HFFc6 (cell line): Measurements from ENCODE around the gene TGM2. TPM values are rescaled to one million over a fixed set of nuclear protein-coding genes. Genes with fewer than 3 reads are reported as not detected.

Experiments used
- DNase-seq: peaks from one replicate; pipeline ENCODE4 v3.0.0-alpha.2; 2018
- H3K27ac Mint-ChIP-seq: 2 replicates; pipeline ENCODE4 v1.8.0; 2020; ENCODE audit warnings: mild to moderate bottlenecking, mixed read lengths
- H3K27me3 Mint-ChIP-seq: 2 replicates; pipeline ENCODE4 v1.8.0; 2021; ENCODE audit warnings: mild to moderate bottlenecking, moderate library complexity, mixed read lengths; ENCODE audit not compliant: insufficient read depth
- H3K36me3 Mint-ChIP-seq: 2 replicates; pipeline ENCODE4 v1.8.0; 2021; ENCODE audit warnings: low read depth, mixed read lengths
- H3K4me1 Mint-ChIP-seq: 2 replicates; pipeline ENCODE4 v1.8.0; 2020; ENCODE audit warnings: low read depth, mixed read lengths
- H3K4me3 Mint-ChIP-seq: 2 replicates; pipeline ENCODE4 v1.8.0; 2020; ENCODE audit warnings: mild to moderate bottlenecking, moderate library complexity, mixed read lengths
- H3K9me3 Mint-ChIP-seq: 2 replicates; pipeline ENCODE4 v1.8.0; 2020; ENCODE audit warnings: mild to moderate bottlenecking, mixed read lengths
- total RNA-seq, 6 experiments: library from RNA; stranded (reverse); fragmentation: NEBNext Ultra II Directional; extraction: Animal tissue kit (Norgen Biotek cat#: 25700); gene quantifications; 2 replicates in 1 of 6; 3 replicates in 5 of 6; pipeline ENCODE4 v1.2.3, GENCODE V29; 2021
- TF ChIP-seq, protein P1 (sequence below): fragments of 200-600 bp; sonication (generic); IDR thresholded peaks from 2 replicates; pipeline ENCODE4 v1.5.0; 2021; ENCODE audit warnings: antibody characterized with exemption, mild to moderate bottlenecking

Gene TGM2
- total RNA-seq, 6 experiments from 2014 or later, result 99.6 to 430 (median 111) TPM

DNA sequence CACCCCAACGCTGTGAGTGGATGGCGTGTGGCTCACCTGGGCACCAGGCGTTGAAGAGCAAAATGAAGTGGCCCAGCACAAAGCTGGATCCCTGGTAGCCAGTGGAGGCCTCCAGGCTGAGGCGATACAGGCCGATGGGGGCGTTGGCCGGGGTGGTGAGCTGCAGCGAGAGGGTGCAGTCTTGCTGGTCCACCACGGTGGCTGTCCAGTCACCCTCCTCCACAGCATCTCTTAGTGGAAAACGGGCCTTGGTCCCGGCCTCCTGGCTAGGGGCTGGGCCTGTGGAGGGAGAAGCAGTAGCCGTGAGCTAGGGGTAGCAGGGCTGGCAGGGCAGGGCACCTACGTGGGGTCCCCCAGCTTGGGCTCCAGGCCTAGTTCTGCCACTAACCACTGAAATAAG, 9.3 kb downstream of the TGM2 start:
- TF ChIP-seq, protein P1, sequence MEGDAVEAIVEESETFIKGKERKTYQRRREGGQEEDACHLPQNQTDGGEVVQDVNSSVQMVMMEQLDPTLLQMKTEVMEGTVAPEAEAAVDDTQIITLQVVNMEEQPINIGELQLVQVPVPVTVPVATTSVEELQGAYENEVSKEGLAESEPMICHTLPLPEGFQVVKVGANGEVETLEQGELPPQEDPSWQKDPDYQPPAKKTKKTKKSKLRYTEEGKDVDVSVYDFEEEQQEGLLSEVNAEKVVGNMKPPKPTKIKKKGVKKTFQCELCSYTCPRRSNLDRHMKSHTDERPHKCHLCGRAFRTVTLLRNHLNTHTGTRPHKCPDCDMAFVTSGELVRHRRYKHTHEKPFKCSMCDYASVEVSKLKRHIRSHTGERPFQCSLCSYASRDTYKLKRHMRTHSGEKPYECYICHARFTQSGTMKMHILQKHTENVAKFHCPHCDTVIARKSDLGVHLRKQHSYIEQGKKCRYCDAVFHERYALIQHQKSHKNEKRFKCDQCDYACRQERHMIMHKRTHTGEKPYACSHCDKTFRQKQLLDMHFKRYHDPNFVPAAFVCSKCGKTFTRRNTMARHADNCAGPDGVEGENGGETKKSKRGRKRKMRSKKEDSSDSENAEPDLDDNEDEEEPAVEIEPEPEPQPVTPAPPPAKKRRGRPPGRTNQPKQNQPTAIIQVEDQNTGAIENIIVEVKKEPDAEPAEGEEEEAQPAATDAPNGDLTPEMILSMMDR, result no peak
- Mint-ChIP-seq H3K4me1 (peaks cover 43% of the 10 kb centered on the region), H3K36me3 (peaks cover 10% of the 10 kb centered on the region), H3K9me3 (no peaks in the 10 kb centered on the region), H3K27ac (no peak overlapping the region), H3K27me3 (no peaks in the 10 kb centered on the region; the same call in none of the 2 replicates), H3K4me3 (no peak overlapping the region)
- no peak for DNase-seq

DNA sequence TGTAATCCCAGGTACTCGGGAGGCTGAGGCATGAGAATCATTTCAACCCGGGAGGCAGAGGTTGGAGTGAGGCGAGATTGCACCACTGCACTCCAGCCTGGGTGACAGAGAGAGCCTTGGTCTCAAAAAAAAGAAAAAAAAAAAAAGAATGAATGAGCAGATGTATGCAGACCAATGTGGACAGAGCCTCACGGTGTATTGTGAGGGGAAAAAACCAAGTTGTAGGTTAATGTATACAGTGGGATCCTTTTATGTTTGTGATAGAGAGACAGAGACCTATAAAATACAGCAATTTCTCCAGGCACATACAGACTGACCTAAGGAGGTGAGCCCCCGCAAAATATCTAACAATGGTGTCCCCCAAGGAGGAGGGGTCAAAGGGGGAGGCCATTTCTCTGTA, 11.7 kb downstream of the TGM2 start:
- peaks cover 28% of the 10 kb centered on the region for H3K36me3 Mint-ChIP-seq
- peaks cover 35% of the 10 kb centered on the region for H3K4me1 Mint-ChIP-seq
- H3K9me3 Mint-ChIP-seq, result no peaks in the 10 kb centered on the region
- DNase-seq, result no peak
- H3K4me3 Mint-ChIP-seq, result no peak overlapping the region
- H3K27ac Mint-ChIP-seq, result 0 out of 2 replicates have a peak overlapping the region, but pooled peaks have one; percentile 72
- no peaks in the 10 kb centered on the region; the same call in none of the 2 replicates for H3K27me3 Mint-ChIP-seq
- TF ChIP-seq, protein P1, result no peak

- Mint-ChIP-seq H3K4me1 (peaks cover 30% of the 10 kb centered on the region), H3K27me3 (no peaks in the 10 kb centered on the region; the same call in none of the 2 replicates), H3K36me3 (peaks cover 24% of the 10 kb centered on the region), H3K4me3 (peak overlapping the region; percentile 42; the same call in 1 of the 2 replicates), H3K9me3 (no peaks in the 10 kb centered on the region), H3K27ac (peak overlapping the region; percentile 72; the same call in 1 of the 2 replicates)
- TF ChIP-seq, protein P1, result no peak
- no peak for DNase-seq
Observed at GRCh38 chr20:38152621-38153221, 12.3 kb downstream of the TGM2 start.

- Mint-ChIP-seq H3K4me3 (peak overlapping the region; percentile 42; the same call in 1 of the 2 replicates), H3K4me1 (peaks cover 24% of the 10 kb centered on the region), H3K27me3 (no peaks in the 10 kb centered on the region; the same call in none of the 2 replicates), H3K27ac (peak overlapping the region; percentile 72; the same call in 1 of the 2 replicates), H3K36me3 (peaks cover 23% of the 10 kb centered on the region), H3K9me3 (no peaks in the 10 kb centered on the region)
- DNase-seq, result no peak
- TF ChIP-seq, protein P1, result no peak
Observed at GRCh38 chr20:38152175-38152620, 12.9 kb downstream of the TGM2 start.

DNA sequence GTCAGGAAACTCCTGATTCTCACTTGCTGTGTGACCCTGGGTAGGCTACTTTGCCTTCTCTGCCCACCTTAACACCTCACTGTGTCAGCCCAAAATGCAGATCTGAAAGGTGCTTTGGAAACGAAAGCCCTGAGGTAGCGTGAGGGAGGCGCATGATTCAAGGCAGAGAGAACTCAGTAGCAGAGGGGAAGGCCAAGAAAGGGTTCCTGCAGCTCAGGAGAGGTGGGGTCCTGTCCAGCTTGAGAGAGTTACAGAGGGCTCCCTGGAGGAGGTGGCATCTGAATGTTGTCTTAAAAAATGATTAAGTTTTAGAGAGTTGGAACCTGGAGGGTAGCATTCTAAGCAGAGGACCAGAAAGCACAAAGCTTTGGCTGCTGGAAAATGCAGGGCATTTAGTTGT, 13.6 kb downstream of the TGM2 start:
- Mint-ChIP-seq H3K27me3 (no peaks in the 10 kb centered on the region; the same call in none of the 2 replicates), H3K4me1 (peaks cover 19% of the 10 kb centered on the region), H3K36me3 (peaks cover 20% of the 10 kb centered on the region), H3K4me3 (no peak overlapping the region), H3K27ac (peak overlapping the region; percentile 72; the same call in 1 of the 2 replicates), H3K9me3 (no peaks in the 10 kb centered on the region)
- DNase-seq, result no peak
- TF ChIP-seq, protein P1, result no peak
